GM19397 (cell line): ENCODE data around the gene MAEA.

Experiments used
- ATAC-seq: cut with Tn5 transposase; IDR thresholded peaks from one replicate; pipeline ENCODE4 v1.9.1; 2021; ENCODE audit warnings: mild to moderate bottlenecking, moderate library complexity; ENCODE audit not compliant: unreplicated experiment

Gene MAEA

GRCh38 chr4:1289207-1290164, at the start of gene MAEA:
TSS of gene MAEA (plus strand) at chr4:1289891. CDS start at chr4:1289914, 23 bp downstream.
- peak; percentile 94 for ATAC-seq

DNA sequence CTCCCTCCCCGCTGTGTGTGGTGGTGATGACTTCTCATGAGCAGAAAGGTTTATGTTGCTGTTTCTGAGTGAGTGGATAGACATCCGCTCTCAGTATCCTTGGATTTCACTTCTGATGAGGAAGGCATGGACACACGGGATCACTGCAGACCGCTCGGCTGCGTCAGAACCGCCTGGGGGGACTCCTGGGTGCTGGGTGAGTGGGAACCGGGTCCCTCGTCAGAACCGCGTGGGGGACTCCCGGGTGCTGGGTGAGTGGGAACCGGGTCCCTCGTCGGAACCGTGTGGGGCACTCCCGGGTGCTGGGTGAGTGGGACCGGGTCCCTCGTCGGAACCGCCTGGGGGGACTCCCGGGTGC, 49.8 kb upstream of the MAEA start:
- ATAC-seq, result no peak

DNA sequence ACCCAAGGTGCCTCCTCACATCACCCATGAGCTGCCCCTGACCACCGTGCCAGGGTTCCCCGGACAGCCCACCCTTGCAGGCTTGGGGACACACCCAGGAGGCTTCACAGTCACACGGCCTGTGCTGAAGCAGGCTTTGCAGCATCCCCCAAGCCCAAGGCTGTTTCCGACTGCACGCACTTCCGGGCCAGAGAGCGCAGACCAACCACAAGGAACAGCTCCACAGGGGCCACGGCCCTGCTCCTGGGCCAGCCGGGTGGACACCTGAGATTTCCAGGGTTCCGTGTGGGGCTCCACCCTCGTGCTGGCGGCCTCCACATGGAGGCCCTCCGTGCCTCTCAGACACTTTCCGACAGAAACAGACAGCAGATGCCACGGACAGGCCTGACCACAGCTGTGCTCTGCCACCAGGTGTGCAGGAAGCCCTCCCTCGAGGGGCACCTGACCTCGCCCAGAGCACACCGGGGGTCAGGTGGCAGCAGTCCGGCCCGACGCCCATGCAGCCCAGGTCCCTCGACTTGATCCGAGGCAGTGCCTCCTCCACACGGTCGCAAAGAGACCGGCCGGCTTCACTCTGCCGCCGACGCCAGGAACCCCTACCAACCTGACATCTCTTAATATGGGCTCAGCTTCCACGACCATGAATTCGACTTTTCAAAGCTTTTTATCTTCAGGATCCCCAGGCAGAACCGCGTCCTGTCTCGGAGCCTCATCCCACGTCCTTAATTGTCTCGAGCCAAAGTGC, 48.8 kb upstream of the MAEA start:
- no peak for ATAC-seq

GRCh38 chr4:1241466-1241935, 48.2 kb upstream of the MAEA start:
- no peak for ATAC-seq

- no peak for ATAC-seq
These were observed 47.7 kb upstream of the MAEA start for GRCh38 chr4:1241936-1242505.

DNA sequence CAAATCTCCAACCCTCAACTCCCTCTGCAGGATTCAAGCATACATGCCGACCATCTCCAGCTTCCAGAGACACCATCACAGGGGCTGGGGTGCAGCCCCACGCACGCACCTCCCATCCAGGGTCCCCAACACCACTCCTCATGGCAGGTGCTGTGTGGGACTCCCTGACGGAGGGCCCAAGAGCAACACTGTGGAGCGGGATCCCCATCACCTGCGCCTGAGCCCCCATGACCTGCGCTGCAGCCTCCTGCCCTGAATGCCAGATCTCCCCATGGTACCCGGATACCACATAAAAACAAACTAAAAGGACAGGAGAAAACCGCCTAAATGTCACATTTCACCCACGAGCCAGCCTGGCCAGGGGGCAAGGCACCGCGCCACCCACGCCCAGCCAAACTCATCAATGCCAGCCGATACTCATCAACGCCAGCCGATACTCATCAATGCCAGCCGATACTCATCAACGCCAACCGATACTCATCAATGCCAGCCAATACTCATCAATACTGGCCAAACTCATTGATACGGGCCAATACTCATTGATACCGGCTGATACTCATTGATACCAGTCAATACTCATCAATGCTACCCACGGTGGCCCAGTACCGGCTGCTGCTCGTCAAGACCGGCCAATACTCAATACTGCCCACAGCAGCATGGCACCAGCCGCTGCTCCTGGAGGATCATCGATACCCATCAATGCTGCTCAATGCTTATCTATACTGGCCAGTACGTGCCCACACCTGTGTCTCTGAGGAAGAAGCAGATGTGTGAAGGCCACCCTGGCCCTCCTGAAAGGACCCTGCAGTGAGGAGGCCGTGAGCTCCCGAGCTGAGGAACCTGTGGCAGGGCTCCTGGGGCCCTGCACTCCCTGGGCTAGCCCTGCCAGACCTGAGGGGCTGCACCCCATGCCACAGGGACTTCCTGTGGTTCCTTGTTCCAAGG, 46.9 kb upstream of the MAEA start:
- ATAC-seq, result no peak

GRCh38 chr4:1243451-1244080, 46.1 kb upstream of the MAEA start:
- ATAC-seq, result no peak

GRCh38 chr4:1244081-1244977, 45.4 kb upstream of the MAEA start:
- no peak for ATAC-seq

DNA sequence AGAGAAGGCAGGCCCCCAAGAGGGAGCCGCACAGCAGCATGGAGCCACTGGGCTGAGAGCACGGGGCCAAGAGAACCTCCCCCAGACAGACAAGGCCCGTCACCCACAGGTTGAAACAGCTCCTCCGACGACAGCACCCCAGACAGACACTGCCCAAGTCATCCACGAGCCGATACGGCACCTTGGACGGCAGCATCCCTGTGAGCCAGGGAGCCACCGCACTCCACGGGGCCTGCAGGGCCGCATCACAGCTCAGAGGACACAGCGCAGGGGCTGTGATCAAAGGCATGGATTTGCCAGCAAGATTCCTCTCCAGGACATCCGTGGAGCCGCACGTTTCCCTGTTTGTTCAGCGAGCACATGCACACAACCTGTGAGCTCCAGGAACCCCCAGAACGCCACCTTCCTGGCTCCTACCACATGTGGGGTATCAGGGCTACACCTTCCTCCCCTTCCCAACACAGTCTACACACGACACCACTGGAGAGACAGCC, 44.7 kb upstream of the MAEA start:
- ATAC-seq, result no peak

DNA sequence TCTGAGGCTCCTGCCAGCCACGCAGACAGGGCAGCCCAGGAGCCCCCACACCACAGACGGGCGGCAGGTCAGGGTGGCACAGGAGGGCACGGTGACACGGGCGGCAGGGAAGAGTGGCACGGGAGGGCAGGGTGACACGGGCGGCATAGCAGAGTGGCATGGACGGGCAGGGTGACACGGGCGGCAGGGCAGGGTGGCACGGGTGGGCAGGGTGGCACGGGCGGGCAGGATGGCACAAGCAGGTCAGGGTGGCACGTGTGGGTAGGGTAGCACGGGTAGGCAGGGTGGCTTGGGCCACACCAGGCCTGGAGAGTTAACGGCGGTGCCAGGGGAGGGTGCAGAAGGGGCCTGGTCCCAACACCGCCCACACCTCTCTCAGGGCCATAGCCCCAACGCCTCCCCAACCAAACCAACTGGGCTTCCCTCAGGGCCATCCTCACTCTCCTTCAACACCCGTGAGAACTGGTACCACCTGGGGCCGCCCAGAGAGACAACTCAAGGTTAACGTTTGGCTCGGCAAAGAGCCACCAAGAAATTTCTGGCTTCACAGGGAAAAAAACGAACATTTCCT, 44.1 kb upstream of the MAEA start:
- ATAC-seq, result no peak

GRCh38 chr4:1246111-1246881, 43.4 kb upstream of the MAEA start:
- ATAC-seq, result no peak

DNA sequence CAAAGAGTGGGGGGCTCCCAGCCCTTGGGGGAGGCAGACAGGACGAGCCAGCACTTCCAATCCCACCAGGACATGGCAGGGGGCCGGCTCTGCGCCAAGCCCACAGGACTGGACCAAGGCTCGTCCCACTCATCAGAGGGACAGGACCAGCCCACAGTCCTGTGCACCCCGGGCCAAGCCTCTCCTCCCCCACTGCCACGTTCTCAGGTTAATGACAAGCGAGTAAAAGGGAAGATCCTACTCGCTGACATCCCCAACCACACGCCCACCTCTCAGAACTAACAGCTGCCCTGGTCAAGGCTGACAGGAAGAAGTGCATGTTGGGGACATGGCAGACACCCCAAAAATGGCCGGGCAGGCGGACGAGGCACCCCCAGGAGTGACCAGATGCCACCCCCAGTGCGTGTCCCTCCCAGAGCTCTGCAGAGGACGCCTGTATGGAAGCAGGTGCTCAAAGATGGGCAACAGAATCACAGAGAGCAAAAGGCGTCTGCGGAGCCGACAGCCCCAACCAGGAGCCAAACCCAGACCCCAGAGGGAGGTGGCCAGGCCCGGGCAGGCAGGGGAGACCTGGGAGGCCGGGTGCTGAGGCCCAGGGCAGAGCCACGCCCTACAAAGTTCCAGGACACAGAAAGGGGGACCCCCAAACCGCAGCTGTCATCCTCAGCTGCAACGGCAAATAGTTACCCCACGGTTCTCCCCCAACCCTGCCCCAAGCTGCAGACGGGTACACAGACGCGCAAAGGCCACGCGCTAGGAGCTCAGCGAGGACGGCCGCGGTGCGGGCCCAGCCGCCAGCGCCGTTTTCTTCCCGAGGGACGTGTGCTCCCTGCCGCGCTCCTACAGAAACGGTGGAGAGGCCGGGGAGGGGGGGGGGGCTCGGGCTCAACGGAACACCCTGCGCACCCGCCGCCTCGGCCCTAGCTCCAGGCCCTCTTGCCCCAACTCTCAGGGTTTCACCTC, 42.5 kb upstream of the MAEA start:
- no peak for ATAC-seq

GRCh38 chr4:1247864-1248244, 41.8 kb upstream of the MAEA start:
- no peak for ATAC-seq

GRCh38 chr4:1248245-1249147, 41.2 kb upstream of the MAEA start, which contains the start of gene CTBP1:
TSS of gene CTBP1 (minus strand) at chr4:1249130. CDS start at chr4:1241331, 7,799 bp downstream.
- ATAC-seq, result peak; percentile 51

DNA sequence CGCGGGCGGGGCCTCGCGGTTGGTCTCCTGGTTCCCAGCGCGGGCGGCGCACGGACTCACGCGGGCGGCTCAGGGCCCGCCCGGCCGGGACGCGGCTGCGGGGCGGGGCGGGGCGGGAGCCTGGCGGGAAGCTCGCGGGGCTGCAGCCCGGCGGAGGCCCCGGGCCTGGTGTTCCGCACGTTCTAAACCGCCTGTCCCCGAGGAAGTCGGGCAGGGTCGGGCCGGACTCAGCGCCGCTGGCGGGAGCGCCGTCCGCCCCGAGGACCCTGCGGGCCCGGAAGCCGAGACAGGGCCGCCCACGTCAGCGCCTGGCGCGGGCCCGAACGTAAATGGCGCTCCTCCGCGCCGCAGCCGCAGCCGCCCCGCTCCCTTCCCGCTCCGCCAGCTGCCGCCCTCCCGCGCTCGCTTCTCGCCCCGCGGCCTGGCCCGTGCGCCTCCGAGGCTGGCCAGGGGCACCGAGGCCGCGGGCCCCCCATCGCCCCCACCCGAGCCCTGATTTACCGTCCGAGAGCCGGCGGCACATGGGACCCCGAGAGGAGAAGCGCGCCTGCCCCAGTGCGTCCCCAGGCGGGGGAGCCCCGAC, 40.5 kb upstream of the MAEA start:
- ATAC-seq, result peak; percentile 56
